ENCODE data around the gene VWA8. TPM values are rescaled to one million over a fixed set of nuclear protein-coding genes. Genes with fewer than 3 reads are reported as not detected.
A peak's percentile ranks its signal among the peaks of the same experiment; 100 is the strongest.

Gene VWA8
- total and polyA plus RNA-seq, 7 experiments from 2014 or later = 4.8 to 26.3 (median 21.6) TPM

DNA sequence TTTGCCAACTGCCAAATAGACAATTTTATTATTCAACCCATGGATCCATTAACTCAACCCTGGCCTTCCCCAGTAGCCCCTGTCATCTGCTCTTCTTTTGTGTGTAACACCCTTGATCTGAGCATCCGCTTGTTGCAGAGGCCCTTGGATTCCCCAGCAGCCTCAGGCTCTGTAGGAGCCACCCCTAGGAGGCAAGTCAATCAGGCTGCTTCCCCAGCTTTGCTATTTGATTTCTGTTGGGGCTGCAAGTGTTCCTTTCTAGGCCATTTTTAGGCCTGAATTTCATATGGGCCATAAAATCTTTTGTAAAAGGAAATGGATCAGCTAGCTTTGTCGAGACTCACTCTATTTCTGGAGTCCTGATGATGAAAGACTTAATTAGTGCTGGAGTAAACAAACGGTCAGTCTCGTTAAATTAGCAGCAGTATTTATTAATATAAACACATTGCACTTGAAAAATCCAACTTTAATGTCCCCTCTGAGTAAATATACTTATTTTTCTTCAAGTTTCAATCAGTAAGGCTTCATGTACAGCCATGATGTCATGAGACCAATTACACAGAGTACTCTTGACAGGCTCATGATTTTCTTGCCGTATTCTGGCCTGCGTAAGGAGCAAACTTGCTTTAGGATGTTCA lies 398.2 kb downstream of the VWA8 start:
- Mint-ChIP-seq H3K27ac (peak overlapping the region in 3 of 9 donors; percentile 37 to 49 (median 47)), H3K36me3 (peaks cover 0 to 7% (median under 1%) of the 10 kb centered on the region in 5 donors), H3K4me1 (peaks cover 6 to 28% (median 23%) of the 10 kb centered on the region in 7 donors), H3K27me3 (no peaks in the 10 kb centered on the region), H3K4me3 (no peak overlapping the region), H3K9me3 (no peaks in the 10 kb centered on the region)
- peaks cover 0 to 4% (median 0%) of the 10 kb centered on the region in 3 experiments for H3K36me3 ChIP-seq (ENCODE audit: control insufficient read depth in 2 of 3, insufficient read depth in 3 of 3, low read length in 3 of 3)
- no peaks in the 10 kb centered on the region for H3K27me3 ChIP-seq (ENCODE audit: control insufficient read depth in 2 of 2, insufficient read depth in 2 of 2, low read length in 2 of 2)
- H3K4me1 ChIP-seq (ENCODE audit: control insufficient read depth in 2 of 2, insufficient read depth in 2 of 2, low read length in 2 of 2) = no peaks in the 10 kb centered on the region
- no peak for ATAC-seq
- intact Hi-C loops (cut with micrococcal nuclease) = loop anchor here in 1 of 2 donors (5.0 kb wide), 1 partner anchor 60 kb away; no protein-coding TSS in a partner anchor
- no peak for DNase-seq
- ChIA-PET POLR2A (interaction anchor here (0.5 to 1.7 kb wide), 5 partner anchors 8 to 99 kb away, joined by 3 to 5 read pairs (median 4); no protein-coding TSS in a partner anchor), CTCF (interaction anchor here (1.9 kb wide), 1 partner anchor 104 kb away, joined by 5 read pairs; no protein-coding TSS in a partner anchor)
- H3K4me3 ChIP-seq (ENCODE audit: low read length) = no peak overlapping the region
- no peak overlapping the region for H3K27ac ChIP-seq (ENCODE audit: low read depth, low read length)
- no peaks in the 10 kb centered on the region for H3K9me3 ChIP-seq (ENCODE audit: control insufficient read depth in 2 of 3, low read length in 3 of 3)

GRCh38 chr13:41562083-41562482 lies 398.8 kb downstream of the VWA8 start:
- Mint-ChIP-seq H3K36me3 (peaks cover 0 to 5% (median 0%) of the 10 kb centered on the region in 5 donors), H3K9me3 (no peaks in the 10 kb centered on the region), H3K27ac (peak overlapping the region in 1 of 9 donors; percentile 26), H3K27me3 (no peaks in the 10 kb centered on the region), H3K4me3 (no peak overlapping the region), H3K4me1 (peaks cover 6 to 28% (median 23%) of the 10 kb centered on the region in 7 donors)
- DNase-seq (no peak), ATAC-seq (no peak)
- CTCF ChIA-PET = interaction anchor here (1.9 kb wide), 1 partner anchor 103 kb away, joined by 5 read pairs; no protein-coding TSS in a partner anchor
- H3K27me3 ChIP-seq (ENCODE audit: control insufficient read depth in 2 of 2, insufficient read depth in 2 of 2, low read length in 2 of 2) = no peaks in the 10 kb centered on the region
- H3K9me3 ChIP-seq (ENCODE audit: control insufficient read depth in 2 of 3, low read length in 3 of 3) = no peaks in the 10 kb centered on the region
- peaks cover 0 to under 1% (median 0%) of the 10 kb centered on the region in 3 experiments for H3K36me3 ChIP-seq (ENCODE audit: control insufficient read depth in 2 of 3, insufficient read depth in 3 of 3, low read length in 3 of 3)
- intact Hi-C loops (cut with micrococcal nuclease) = loop anchor here in 1 of 2 donors (5.0 kb wide), 1 partner anchor 60 kb away; no protein-coding TSS in a partner anchor
- no peak overlapping the region for H3K27ac ChIP-seq (ENCODE audit: low read depth, low read length)
- no peaks in the 10 kb centered on the region for H3K4me1 ChIP-seq (ENCODE audit: control insufficient read depth in 2 of 2, insufficient read depth in 2 of 2, low read length in 2 of 2)
- POLR2A ChIA-PET = interaction anchor here (0.6 to 0.7 kb wide), 2 partner anchors 8 to 85 kb away, joined by 3 to 8 read pairs; no protein-coding TSS in a partner anchor
- H3K4me3 ChIP-seq (ENCODE audit: low read length) = no peak overlapping the region

GRCh38 chr13:41561170-41561569 lies 399.7 kb downstream of the VWA8 start:
- ATAC-seq (no peak), DNase-seq (no peak)
- H3K4me3 Mint-ChIP-seq = no peak overlapping the region
- H3K4me3 ChIP-seq (ENCODE audit: low read length) = no peak overlapping the region
- intact Hi-C loops (cut with micrococcal nuclease) = loop anchor here in 1 of 2 donors (5.0 kb wide), 1 partner anchor 61 kb away; no protein-coding TSS in a partner anchor
- peak overlapping the region in 1 of 9 donors; percentile 15 for H3K27ac Mint-ChIP-seq
- H3K27ac ChIP-seq (ENCODE audit: low read depth, low read length) = no peak overlapping the region
- H3K27me3 Mint-ChIP-seq = no peaks in the 10 kb centered on the region
- CTCF ChIA-PET = interaction anchor here (0.7 kb wide), 1 partner anchor 97 kb away, joined by 3 read pairs; no protein-coding TSS in a partner anchor
- peaks cover 0 to 4% (median 0%) of the 10 kb centered on the region in 5 donors for H3K36me3 Mint-ChIP-seq
- H3K4me1 Mint-ChIP-seq = peaks cover 6 to 28% (median 23%) of the 10 kb centered on the region in 7 donors
- H3K27me3 ChIP-seq (ENCODE audit: control insufficient read depth in 2 of 2, insufficient read depth in 2 of 2, low read length in 2 of 2) = no peaks in the 10 kb centered on the region
- no peaks in the 10 kb centered on the region for H3K36me3 ChIP-seq (ENCODE audit: control insufficient read depth in 2 of 3, insufficient read depth in 3 of 3, low read length in 3 of 3)
- H3K9me3 Mint-ChIP-seq = no peaks in the 10 kb centered on the region
- no peaks in the 10 kb centered on the region for H3K9me3 ChIP-seq (ENCODE audit: control insufficient read depth in 2 of 3, low read length in 3 of 3)
- no peaks in the 10 kb centered on the region for H3K4me1 ChIP-seq (ENCODE audit: control insufficient read depth in 2 of 2, insufficient read depth in 2 of 2, low read length in 2 of 2)
- POLR2A ChIA-PET = interaction anchor here (0.7 to 1.5 kb wide), 4 partner anchors 86 to 218 kb away, joined by 3 to 8 read pairs (median 4); no protein-coding TSS in a partner anchor

DNA sequence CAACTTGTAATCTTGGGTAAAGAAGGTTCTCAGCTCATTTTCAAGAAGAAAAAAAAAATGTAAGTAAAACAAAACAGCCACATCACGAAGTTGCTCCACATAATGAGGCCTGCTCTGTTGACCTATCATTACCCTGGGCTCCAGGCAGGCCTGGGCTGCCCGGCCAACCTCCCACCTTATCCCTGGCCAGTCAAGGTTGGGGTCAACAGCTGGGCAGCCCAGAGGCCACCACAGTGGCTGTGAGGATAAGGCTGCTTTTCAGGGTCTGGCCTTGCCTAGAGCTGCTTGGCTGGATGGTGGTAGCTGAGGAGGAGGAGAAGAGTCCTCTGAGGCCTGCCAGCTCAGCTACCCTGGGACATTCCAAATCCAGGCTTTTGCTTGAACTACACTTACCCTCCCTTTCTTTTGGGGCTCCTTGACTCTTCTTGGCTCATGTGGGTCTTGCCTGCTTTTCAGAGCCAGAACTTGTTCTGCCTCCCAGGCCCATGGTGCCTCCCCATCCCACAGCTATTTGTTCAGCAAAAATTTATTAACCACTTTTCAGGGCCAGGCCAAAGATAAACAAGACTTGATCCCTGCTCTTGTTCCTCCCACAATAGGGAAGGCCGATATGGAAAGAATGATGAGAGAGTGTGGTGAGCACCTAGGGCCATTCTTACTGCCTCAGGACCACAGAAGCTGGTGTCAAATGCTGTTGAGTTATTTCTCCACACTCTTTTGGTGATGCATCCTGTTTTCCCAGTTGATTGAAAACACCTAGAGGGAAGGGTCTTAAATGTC lies 401.9 kb downstream of the VWA8 start:
- Histone ChIP-seq H3K4me1 (ENCODE audit: control insufficient read depth in 2 of 2, insufficient read depth in 2 of 2, low read length in 2 of 2) (no peaks in the 10 kb centered on the region), H3K27ac (ENCODE audit: low read depth, low read length) (no peak overlapping the region), H3K9me3 (ENCODE audit: control insufficient read depth in 2 of 3, low read length in 3 of 3) (no peaks in the 10 kb centered on the region), H3K36me3 (ENCODE audit: control insufficient read depth in 2 of 3, insufficient read depth in 3 of 3, low read length in 3 of 3) (no peaks in the 10 kb centered on the region), H3K27me3 (ENCODE audit: control insufficient read depth in 2 of 2, insufficient read depth in 2 of 2, low read length in 2 of 2) (no peaks in the 10 kb centered on the region), H3K4me3 (ENCODE audit: low read length) (no peak overlapping the region)
- Mint-ChIP-seq H3K9me3 (no peaks in the 10 kb centered on the region), H3K4me1 (peaks cover 7 to 25% (median 21%) of the 10 kb centered on the region in 7 donors), H3K27me3 (no peaks in the 10 kb centered on the region), H3K4me3 (no peak overlapping the region), H3K27ac (peak overlapping the region in 1 of 9 donors; percentile 61), H3K36me3 (no peaks in the 10 kb centered on the region)
- ATAC-seq (no peak), DNase-seq (no peak)
- intact Hi-C loops (cut with micrococcal nuclease) = no loop called here
- ChIA-PET POLR2A (interaction anchor here (0.6 to 1.6 kb wide), 4 partner anchors 23 to 102 kb away, joined by 3 to 4 read pairs (median 3); partner anchors contain the start of gene RGCC), CTCF (interaction anchor here (0.9 to 1.0 kb wide), 2 partner anchors 8 to 10 kb away, joined by 3 to 4 read pairs; no protein-coding TSS in a partner anchor)

DNA sequence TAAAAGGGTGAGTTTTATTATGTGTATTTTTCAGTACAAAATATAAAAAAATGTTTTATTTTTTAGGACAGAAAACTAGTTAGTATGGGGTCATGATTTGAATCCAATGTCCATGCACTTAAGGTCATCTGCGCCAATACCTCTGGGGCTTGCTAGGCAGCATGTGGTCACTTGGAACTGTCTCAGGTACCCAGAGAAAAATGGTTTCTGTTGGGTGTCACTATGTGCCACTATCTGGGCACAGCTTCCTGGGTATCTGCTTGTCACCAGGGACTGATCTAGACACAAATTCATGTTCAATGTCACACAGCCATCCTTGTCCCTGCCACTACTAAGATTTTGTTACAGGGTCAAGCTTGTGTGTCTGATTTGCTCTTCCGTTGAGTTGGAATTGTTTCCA lies 403.2 kb downstream of the VWA8 start:
- no peak for ATAC-seq
- Mint-ChIP-seq H3K9me3 (no peaks in the 10 kb centered on the region), H3K27ac (peak overlapping the region in 1 of 9 donors; percentile 13), H3K4me1 (peaks cover 0 to 16% (median 11%) of the 10 kb centered on the region in 7 donors), H3K36me3 (peaks cover 0 to 4% (median 0%) of the 10 kb centered on the region in 5 donors), H3K27me3 (no peaks in the 10 kb centered on the region), H3K4me3 (no peak overlapping the region)
- Histone ChIP-seq H3K9me3 (ENCODE audit: control insufficient read depth in 2 of 3, low read length in 3 of 3) (no peaks in the 10 kb centered on the region), H3K4me3 (ENCODE audit: low read length) (no peak overlapping the region), H3K4me1 (ENCODE audit: control insufficient read depth in 2 of 2, insufficient read depth in 2 of 2, low read length in 2 of 2) (no peaks in the 10 kb centered on the region), H3K27ac (ENCODE audit: low read depth, low read length) (no peak overlapping the region), H3K36me3 (ENCODE audit: control insufficient read depth in 2 of 3, insufficient read depth in 3 of 3, low read length in 3 of 3) (no peaks in the 10 kb centered on the region), H3K27me3 (ENCODE audit: control insufficient read depth in 2 of 2, insufficient read depth in 2 of 2, low read length in 2 of 2) (no peaks in the 10 kb centered on the region)
- POLR2A ChIA-PET = no interaction called here
- CTCF ChIA-PET = interaction anchor here (0.9 kb wide), 1 partner anchor 9 kb away, joined by 4 read pairs; no protein-coding TSS in a partner anchor
- intact Hi-C loops (cut with micrococcal nuclease) = no loop called here
- no peak for DNase-seq
